Loucy (cell line): Measurements from ENCODE around the gene COA6.

Experiments used
- EZH2phosphoT487 ChIP-seq: fragments of 200-600 bp; IDR thresholded peaks from 2 replicates; pipeline ENCODE4 v1.6.1; 2018; ENCODE audit warnings: antibody characterized with exemption, mild to moderate bottlenecking, moderate library complexity, borderline replicate concordance
- TF ChIP-seq, protein P1 (sequence below): fragments of 200-600 bp; sonication (generic); conservative IDR thresholded peaks from 2 replicates; pipeline ENCODE4 v1.5.1; 2014; ENCODE audit warnings: mild to moderate bottlenecking, antibody characterized with exemption, low read length

DNA sequence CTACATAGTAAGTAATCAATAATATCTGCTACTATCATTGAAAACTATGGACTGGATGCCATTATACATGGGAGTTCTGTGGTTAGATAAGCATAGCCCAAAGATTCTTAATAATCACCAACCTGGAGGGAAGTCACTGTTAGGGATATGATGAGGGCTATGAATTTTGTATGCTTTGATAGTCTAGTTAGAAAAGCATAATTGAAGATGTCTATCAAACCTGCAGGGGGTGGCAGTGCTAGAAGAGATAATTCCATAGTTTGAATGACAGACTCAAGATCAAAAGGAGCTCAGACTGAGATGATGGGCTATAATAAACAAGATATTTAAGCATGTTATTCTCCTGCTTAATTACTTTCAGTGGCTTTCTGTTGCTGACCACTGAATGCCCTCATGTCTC is 15.4 kb upstream of the COA6 start:
- TF ChIP-seq, protein P1, sequence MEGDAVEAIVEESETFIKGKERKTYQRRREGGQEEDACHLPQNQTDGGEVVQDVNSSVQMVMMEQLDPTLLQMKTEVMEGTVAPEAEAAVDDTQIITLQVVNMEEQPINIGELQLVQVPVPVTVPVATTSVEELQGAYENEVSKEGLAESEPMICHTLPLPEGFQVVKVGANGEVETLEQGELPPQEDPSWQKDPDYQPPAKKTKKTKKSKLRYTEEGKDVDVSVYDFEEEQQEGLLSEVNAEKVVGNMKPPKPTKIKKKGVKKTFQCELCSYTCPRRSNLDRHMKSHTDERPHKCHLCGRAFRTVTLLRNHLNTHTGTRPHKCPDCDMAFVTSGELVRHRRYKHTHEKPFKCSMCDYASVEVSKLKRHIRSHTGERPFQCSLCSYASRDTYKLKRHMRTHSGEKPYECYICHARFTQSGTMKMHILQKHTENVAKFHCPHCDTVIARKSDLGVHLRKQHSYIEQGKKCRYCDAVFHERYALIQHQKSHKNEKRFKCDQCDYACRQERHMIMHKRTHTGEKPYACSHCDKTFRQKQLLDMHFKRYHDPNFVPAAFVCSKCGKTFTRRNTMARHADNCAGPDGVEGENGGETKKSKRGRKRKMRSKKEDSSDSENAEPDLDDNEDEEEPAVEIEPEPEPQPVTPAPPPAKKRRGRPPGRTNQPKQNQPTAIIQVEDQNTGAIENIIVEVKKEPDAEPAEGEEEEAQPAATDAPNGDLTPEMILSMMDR, result no peak
- no peak for TF ChIP-seq EZH2phosphoT487
